ENCODE data around the gene COA8.

GRCh38 chr14:103600503-103600902 is 37.7 kb downstream of the COA8 start:
- TF ChIP-seq IRX3 (CRISPR knock-in tag; IDR thresholded peaks at IDR 0.05; ENCODE audit: borderline replicate concordance, low read depth) (no peak), POLR2A (IDR thresholded peaks at IDR 0.05; ENCODE audit: insufficient read depth in 1 of 2, low read depth in 2 of 2, low read length in 2 of 2) (no peak), ZNF24 (IDR thresholded peaks at IDR 0.05) (no peak), EZH2 (conservative IDR thresholded peaks at IDR 0.05; ENCODE audit: low read depth, low read length) (no peak)
- TF ChIP-seq, protein P1, sequence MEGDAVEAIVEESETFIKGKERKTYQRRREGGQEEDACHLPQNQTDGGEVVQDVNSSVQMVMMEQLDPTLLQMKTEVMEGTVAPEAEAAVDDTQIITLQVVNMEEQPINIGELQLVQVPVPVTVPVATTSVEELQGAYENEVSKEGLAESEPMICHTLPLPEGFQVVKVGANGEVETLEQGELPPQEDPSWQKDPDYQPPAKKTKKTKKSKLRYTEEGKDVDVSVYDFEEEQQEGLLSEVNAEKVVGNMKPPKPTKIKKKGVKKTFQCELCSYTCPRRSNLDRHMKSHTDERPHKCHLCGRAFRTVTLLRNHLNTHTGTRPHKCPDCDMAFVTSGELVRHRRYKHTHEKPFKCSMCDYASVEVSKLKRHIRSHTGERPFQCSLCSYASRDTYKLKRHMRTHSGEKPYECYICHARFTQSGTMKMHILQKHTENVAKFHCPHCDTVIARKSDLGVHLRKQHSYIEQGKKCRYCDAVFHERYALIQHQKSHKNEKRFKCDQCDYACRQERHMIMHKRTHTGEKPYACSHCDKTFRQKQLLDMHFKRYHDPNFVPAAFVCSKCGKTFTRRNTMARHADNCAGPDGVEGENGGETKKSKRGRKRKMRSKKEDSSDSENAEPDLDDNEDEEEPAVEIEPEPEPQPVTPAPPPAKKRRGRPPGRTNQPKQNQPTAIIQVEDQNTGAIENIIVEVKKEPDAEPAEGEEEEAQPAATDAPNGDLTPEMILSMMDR (CRISPR knock-in tag; IDR thresholded peaks at IDR 0.05): no peak

Measured in HepG2 (cell line).